Adipocyte (in vitro differentiated cells): ENCODE data around the gene TRIM31.

Source experiments
- DNase-seq: peaks from one replicate; pipeline ENCODE4 v3.0.0-alpha.2; 2015; ENCODE audit warnings: low read depth
- H3K27me3 ChIP-seq: replicated peaks from 2 replicates; pipeline ENCODE4 v1.7.0; 2013; ENCODE audit warnings: mild to moderate bottlenecking, low read length, moderate library complexity; ENCODE audit not compliant: control insufficient read depth, insufficient read depth
- H3K36me3 ChIP-seq: 2 replicates; pipeline ENCODE4 v1.7.0; 2013; ENCODE audit warnings: low read length, mild to moderate bottlenecking, moderate library complexity; ENCODE audit not compliant: control insufficient read depth, insufficient read depth, severe bottlenecking
- H3K4me1 ChIP-seq: 2 replicates; pipeline ENCODE4 v1.7.0; 2013; ENCODE audit warnings: mild to moderate bottlenecking, low read length, moderate library complexity; ENCODE audit not compliant: control insufficient read depth, insufficient read depth
- H3K4me3 ChIP-seq: 2 replicates; pipeline ENCODE4 v1.7.0; 2013; ENCODE audit warnings: mild to moderate bottlenecking, low read length, moderate library complexity
- H3K9ac ChIP-seq: 2 replicates; pipeline ENCODE4 v1.7.0; 2013; ENCODE audit warnings: mild to moderate bottlenecking, low read length, moderate library complexity
- H3K9me3 ChIP-seq: 2 replicates; pipeline ENCODE4 v1.7.0; 2013; ENCODE audit warnings: mild to moderate bottlenecking, low read length, moderate library complexity; ENCODE audit not compliant: control insufficient read depth

Gene TRIM31

GRCh38 chr6:30155520-30156261, 42.8 kb upstream of the TRIM31 start:
- no peaks in the 10 kb centered on the region for H3K27me3 ChIP-seq
- no peak overlapping the region for H3K9ac ChIP-seq
- H3K36me3 ChIP-seq: no peaks in the 10 kb centered on the region
- H3K9me3 ChIP-seq: no peaks in the 10 kb centered on the region
- H3K4me1 ChIP-seq: peaks cover 24% of the 10 kb centered on the region
- DNase-seq: no peak
- peak overlapping the region; percentile 44 for H3K4me3 ChIP-seq

GRCh38 chr6:30154709-30155519, 42.0 kb upstream of the TRIM31 start:
- Histone ChIP-seq H3K4me1 (peaks cover 24% of the 10 kb centered on the region), H3K9ac (no peak overlapping the region), H3K4me3 (no peak overlapping the region), H3K36me3 (no peaks in the 10 kb centered on the region), H3K27me3 (no peaks in the 10 kb centered on the region), H3K9me3 (no peaks in the 10 kb centered on the region)
- DNase-seq: peak; percentile 48

- no peaks in the 10 kb centered on the region for H3K9me3 ChIP-seq
- no peak overlapping the region for H3K4me3 ChIP-seq
- no peaks in the 10 kb centered on the region for H3K27me3 ChIP-seq
- no peak overlapping the region for H3K9ac ChIP-seq
- H3K4me1 ChIP-seq: peaks cover 24% of the 10 kb centered on the region
- no peak for DNase-seq
- H3K36me3 ChIP-seq: no peaks in the 10 kb centered on the region
Measured at GRCh38 chr6:30154061-30154460, 41.2 kb upstream of the TRIM31 start.

- H3K27me3 ChIP-seq: no peaks in the 10 kb centered on the region
- no peak for DNase-seq
- no peaks in the 10 kb centered on the region for H3K36me3 ChIP-seq
- no peak overlapping the region for H3K4me3 ChIP-seq
- peaks cover 24% of the 10 kb centered on the region for H3K4me1 ChIP-seq
- no peak overlapping the region for H3K9ac ChIP-seq
- H3K9me3 ChIP-seq: no peaks in the 10 kb centered on the region
Measured at GRCh38 chr6:30152910-30153610, 40.2 kb upstream of the TRIM31 start.

GRCh38 chr6:30152016-30152673, 39.3 kb upstream of the TRIM31 start:
- no peaks in the 10 kb centered on the region for H3K27me3 ChIP-seq
- no peak for DNase-seq
- H3K9me3 ChIP-seq: no peaks in the 10 kb centered on the region
- H3K9ac ChIP-seq: no peak overlapping the region
- H3K4me3 ChIP-seq: no peak overlapping the region
- peaks cover 24% of the 10 kb centered on the region for H3K4me1 ChIP-seq
- no peaks in the 10 kb centered on the region for H3K36me3 ChIP-seq

GRCh38 chr6:30151580-30151979, 38.7 kb upstream of the TRIM31 start:
- no peak for DNase-seq
- no peak overlapping the region for H3K9ac ChIP-seq
- H3K27me3 ChIP-seq: no peaks in the 10 kb centered on the region

GRCh38 chr6:30150671-30151395, 37.9 kb upstream of the TRIM31 start:
- Histone ChIP-seq H3K4me1 (peaks cover 15% of the 10 kb centered on the region), H3K4me3 (no peak overlapping the region), H3K9ac (no peak overlapping the region), H3K36me3 (no peaks in the 10 kb centered on the region), H3K9me3 (no peaks in the 10 kb centered on the region), H3K27me3 (peaks cover under 1% of the 10 kb centered on the region)
- DNase-seq: no peak

More at GRCh38 chr6:30151580-30151979, 38.7 kb upstream of the TRIM31 start:
- Histone ChIP-seq H3K36me3 (no peaks in the 10 kb centered on the region), H3K9me3 (no peaks in the 10 kb centered on the region), H3K4me3 (no peak overlapping the region), H3K4me1 (peaks cover 22% of the 10 kb centered on the region)

GRCh38 chr6:30149858-30150550, 37.1 kb upstream of the TRIM31 start:
- H3K36me3 ChIP-seq: no peaks in the 10 kb centered on the region
- no peaks in the 10 kb centered on the region for H3K9me3 ChIP-seq
- no peak overlapping the region for H3K4me3 ChIP-seq
- peaks cover 6% of the 10 kb centered on the region for H3K27me3 ChIP-seq
- no peak for DNase-seq
- peaks cover 6% of the 10 kb centered on the region for H3K4me1 ChIP-seq
- H3K9ac ChIP-seq: no peak overlapping the region

- Histone ChIP-seq H3K4me1 (no peaks in the 10 kb centered on the region), H3K27me3 (peaks cover 9% of the 10 kb centered on the region), H3K4me3 (no peak overlapping the region), H3K9ac (no peak overlapping the region), H3K36me3 (no peaks in the 10 kb centered on the region), H3K9me3 (no peaks in the 10 kb centered on the region)
- no peak for DNase-seq
Measured at GRCh38 chr6:30149234-30149633, 36.3 kb upstream of the TRIM31 start.

- no peaks in the 10 kb centered on the region for H3K4me1 ChIP-seq
- H3K9ac ChIP-seq: no peak overlapping the region
- DNase-seq: no peak
- no peaks in the 10 kb centered on the region for H3K36me3 ChIP-seq
- H3K27me3 ChIP-seq: peaks cover 9% of the 10 kb centered on the region
- H3K4me3 ChIP-seq: no peak overlapping the region
- H3K9me3 ChIP-seq: no peaks in the 10 kb centered on the region
Measured at GRCh38 chr6:30147096-30147495, 34.2 kb upstream of the TRIM31 start.
